IgD-negative memory B cell (primary cell): ENCODE results near the gene UBR1. TPM values are rescaled to one million over a fixed set of nuclear protein-coding genes. Genes with fewer than 3 reads are reported as not detected.

Experiments
- H3K27ac Mint-ChIP-seq, 3 donors: one replicate each; pipeline ENCODE4 v1.8.0; 2020 to 2022; ENCODE audit warnings: mild to moderate bottlenecking in 3 of 3, mixed read lengths in 3 of 3, moderate library complexity in 1 of 3
- H3K27me3 Mint-ChIP-seq: one replicate; pipeline ENCODE4 v1.8.0; 2021; ENCODE audit warnings: mixed read lengths
- H3K36me3 Mint-ChIP-seq: one replicate; pipeline ENCODE4 v1.8.0; 2020; ENCODE audit warnings: mild to moderate bottlenecking, mixed read lengths
- H3K4me1 Mint-ChIP-seq, 3 donors: one replicate each; pipeline ENCODE4 v1.8.0; 2020 to 2022; ENCODE audit warnings: mixed read lengths in 3 of 3, mild to moderate bottlenecking in 1 of 3
- H3K4me3 Mint-ChIP-seq, 4 donors: one replicate each; pipeline ENCODE4 v1.8.0; 2020 to 2022; ENCODE audit warnings: mild to moderate bottlenecking in 4 of 4, mixed read lengths in 4 of 4, moderate library complexity in 3 of 4
- H3K9me3 Mint-ChIP-seq, 3 donors: one replicate each; pipeline ENCODE4 v1.8.0; 2020 to 2021; ENCODE audit warnings: mixed read lengths in 3 of 3, mild to moderate bottlenecking in 1 of 3
- polyA plus RNA-seq: library from polyadenylated mRNA; unstranded; fragments of 300-500 nt; fragmentation: Illumina TruSeq; gene quantifications from one replicate; pipeline ENCODE4 v1.2.3, GENCODE V29; 2021

UBR1 gene
- polyA plus RNA-seq, 1 donor from 2014 or later, result 14.2 TPM

- Mint-ChIP-seq H3K4me1 (peaks cover 24 to 56% (median 41%) of the 10 kb centered on the region in 3 donors), H3K27me3 (no peaks in the 10 kb centered on the region), H3K27ac (no peak overlapping the region), H3K4me3 (no peak overlapping the region), H3K36me3 (peaks cover 6% of the 10 kb centered on the region), H3K9me3 (no peaks in the 10 kb centered on the region)
These were observed 9.4 kb downstream of the UBR1 start for GRCh38 chr15:43096411-43096810.

DNA sequence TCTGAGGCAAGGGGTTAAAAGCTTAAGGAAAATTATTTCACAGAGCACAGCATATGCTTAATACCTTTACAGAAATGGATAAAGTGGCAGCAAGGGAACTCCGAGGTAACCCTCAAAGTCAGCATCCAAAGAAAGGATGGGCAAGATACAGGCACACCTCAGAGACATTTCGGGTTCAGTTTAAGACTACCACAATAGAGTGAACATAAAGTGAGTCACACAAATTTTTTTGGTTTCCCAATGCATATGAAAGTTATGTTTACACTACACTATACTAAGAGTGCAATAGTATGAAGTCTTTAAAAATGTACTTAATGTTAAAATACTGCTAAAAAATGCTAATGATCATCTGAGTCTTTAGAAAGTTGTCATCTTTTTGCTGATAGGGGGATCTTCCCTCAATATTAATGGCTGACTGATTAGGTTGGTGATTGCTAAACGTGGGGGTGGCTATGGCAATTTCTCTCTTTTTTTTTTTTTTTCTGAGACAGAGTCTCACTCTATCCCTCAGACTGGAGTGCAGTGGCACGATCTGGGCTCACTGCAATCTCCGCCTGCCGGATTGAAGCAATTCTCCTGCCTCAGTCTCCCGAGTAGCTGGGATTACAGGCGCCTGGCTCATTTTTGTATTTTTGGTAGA lies 10.0 kb downstream of the UBR1 start:
- Mint-ChIP-seq H3K36me3 (peaks cover 6% of the 10 kb centered on the region), H3K27me3 (no peaks in the 10 kb centered on the region), H3K4me3 (no peak overlapping the region), H3K27ac (peak overlapping the region in 1 of 3 donors; percentile 1), H3K9me3 (no peaks in the 10 kb centered on the region), H3K4me1 (peaks cover 24 to 51% (median 35%) of the 10 kb centered on the region in 3 donors)

DNA sequence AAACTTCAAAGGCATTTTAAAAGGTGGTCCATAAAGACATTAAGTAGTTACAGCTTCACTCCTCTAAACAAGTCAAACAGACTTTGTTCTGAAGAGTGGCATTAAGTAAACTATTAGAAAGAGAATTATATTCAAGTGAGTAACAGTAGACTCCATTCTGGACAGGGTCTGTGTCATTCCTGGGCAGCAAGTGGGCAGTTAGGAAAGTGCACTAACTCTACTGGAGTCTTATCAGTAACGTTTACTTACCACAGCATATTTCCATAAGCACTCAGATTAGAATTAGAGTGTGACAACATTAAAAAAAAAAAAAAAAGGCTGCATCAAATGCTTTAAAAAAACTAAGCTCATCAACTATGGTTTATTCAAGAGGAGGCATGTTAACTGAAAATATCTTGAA lies 10.6 kb downstream of the UBR1 start:
- H3K9me3 Mint-ChIP-seq, result no peaks in the 10 kb centered on the region
- peaks cover 6% of the 10 kb centered on the region for H3K36me3 Mint-ChIP-seq
- no peak overlapping the region for H3K27ac Mint-ChIP-seq
- H3K4me3 Mint-ChIP-seq, result no peak overlapping the region
- H3K4me1 Mint-ChIP-seq, result peaks cover 24 to 47% (median 37%) of the 10 kb centered on the region in 3 donors
- H3K27me3 Mint-ChIP-seq, result no peaks in the 10 kb centered on the region

- peaks cover 24 to 49% (median 38%) of the 10 kb centered on the region in 3 donors for H3K4me1 Mint-ChIP-seq
- peaks cover 4% of the 10 kb centered on the region for H3K36me3 Mint-ChIP-seq
These were observed 11.3 kb downstream of the UBR1 start for GRCh38 chr15:43094416-43095030.

GRCh38 chr15:43093026-43093425 lies 12.8 kb downstream of the UBR1 start:
- no peaks in the 10 kb centered on the region for H3K27me3 Mint-ChIP-seq
- H3K36me3 Mint-ChIP-seq, result peaks cover 4% of the 10 kb centered on the region
- peaks cover 22 to 48% (median 37%) of the 10 kb centered on the region in 3 donors for H3K4me1 Mint-ChIP-seq

More at GRCh38 chr15:43094416-43095030, 11.3 kb downstream of the UBR1 start:
- no peaks in the 10 kb centered on the region for H3K9me3 Mint-ChIP-seq
- no peak overlapping the region for H3K4me3 Mint-ChIP-seq
- H3K27ac Mint-ChIP-seq, result no peak overlapping the region
- no peaks in the 10 kb centered on the region for H3K27me3 Mint-ChIP-seq

DNA sequence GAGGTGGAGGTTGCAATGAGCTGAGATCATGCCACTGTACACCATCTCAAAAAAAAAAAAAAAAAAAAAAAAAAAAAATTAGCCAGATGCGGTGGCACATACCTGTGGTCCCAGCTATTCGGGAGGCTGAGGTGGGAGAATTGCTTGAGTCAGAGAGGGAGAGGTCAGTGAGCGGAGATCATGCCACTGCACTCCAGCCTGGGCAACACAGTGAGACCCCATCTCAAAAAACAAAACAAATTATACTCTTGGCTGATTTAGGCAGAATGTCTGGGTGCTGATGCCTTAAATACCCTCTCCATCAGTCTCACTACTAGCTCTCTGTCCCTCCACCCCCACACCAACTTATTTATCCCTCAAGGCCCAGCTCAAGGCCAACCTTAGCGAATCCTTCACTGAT lies 14.0 kb downstream of the UBR1 start:
- H3K27me3 Mint-ChIP-seq, result no peaks in the 10 kb centered on the region
- H3K9me3 Mint-ChIP-seq, result no peaks in the 10 kb centered on the region
- no peak overlapping the region for H3K27ac Mint-ChIP-seq
- H3K4me1 Mint-ChIP-seq, result peaks cover 25 to 40% (median 33%) of the 10 kb centered on the region in 3 donors
- H3K4me3 Mint-ChIP-seq, result no peak overlapping the region
- H3K36me3 Mint-ChIP-seq, result peaks cover 4% of the 10 kb centered on the region

More at GRCh38 chr15:43093026-43093425, 12.8 kb downstream of the UBR1 start:
- Mint-ChIP-seq H3K4me3 (no peak overlapping the region), H3K27ac (peak overlapping the region in 2 of 3 donors; percentile 32 to 73), H3K9me3 (no peaks in the 10 kb centered on the region)

DNA sequence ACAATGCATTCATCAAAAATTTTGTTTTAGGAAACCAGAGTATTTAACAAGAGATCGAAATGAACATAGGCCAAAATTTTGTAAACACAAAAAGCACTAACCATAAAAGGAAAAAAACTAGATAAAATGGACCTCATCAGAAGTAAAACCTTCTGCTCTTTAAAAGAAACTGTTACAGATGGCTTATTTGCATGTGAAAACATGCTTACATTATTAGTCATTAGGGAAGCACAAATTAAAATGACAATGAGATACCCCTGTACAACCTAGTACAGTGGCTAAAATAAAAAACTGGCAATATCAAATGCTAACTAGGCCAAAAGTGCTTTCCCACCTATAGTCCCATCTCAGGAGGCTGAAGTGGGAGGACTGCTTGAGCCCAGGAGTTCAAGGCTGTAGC lies 19.3 kb downstream of the UBR1 start:
- H3K27ac Mint-ChIP-seq, result peak overlapping the region; percentile 24 to 69 (median 36)
- H3K27me3 Mint-ChIP-seq, result no peaks in the 10 kb centered on the region
- peaks cover 4% of the 10 kb centered on the region for H3K36me3 Mint-ChIP-seq
- no peak overlapping the region for H3K4me3 Mint-ChIP-seq
- H3K4me1 Mint-ChIP-seq, result peaks cover 6 to 14% (median 12%) of the 10 kb centered on the region in 3 donors
- H3K9me3 Mint-ChIP-seq, result no peaks in the 10 kb centered on the region

GRCh38 chr15:43085921-43086320 lies 19.9 kb downstream of the UBR1 start:
- no peaks in the 10 kb centered on the region for H3K27me3 Mint-ChIP-seq
- H3K9me3 Mint-ChIP-seq, result no peaks in the 10 kb centered on the region
- H3K4me3 Mint-ChIP-seq, result no peak overlapping the region
- H3K27ac Mint-ChIP-seq, result no peak overlapping the region
- H3K36me3 Mint-ChIP-seq, result peaks cover 4% of the 10 kb centered on the region
- H3K4me1 Mint-ChIP-seq, result peaks cover 6 to 14% (median 12%) of the 10 kb centered on the region in 3 donors

GRCh38 chr15:43082509-43082908 lies 23.3 kb downstream of the UBR1 start:
- H3K4me3 Mint-ChIP-seq, result no peak overlapping the region
- H3K9me3 Mint-ChIP-seq, result no peaks in the 10 kb centered on the region
- no peak overlapping the region for H3K27ac Mint-ChIP-seq
- peaks cover 8% of the 10 kb centered on the region for H3K36me3 Mint-ChIP-seq
- H3K27me3 Mint-ChIP-seq, result no peaks in the 10 kb centered on the region
- H3K4me1 Mint-ChIP-seq, result peaks cover 0 to 10% (median 6%) of the 10 kb centered on the region in 3 donors

- peaks cover 0 to 5% (median 0%) of the 10 kb centered on the region in 3 donors for H3K4me1 Mint-ChIP-seq
- no peaks in the 10 kb centered on the region for H3K9me3 Mint-ChIP-seq
- H3K36me3 Mint-ChIP-seq, result peaks cover 8% of the 10 kb centered on the region
These were observed 24.6 kb downstream of the UBR1 start for GRCh38 chr15:43081283-43081682.

GRCh38 chr15:43071451-43071850 lies 34.4 kb downstream of the UBR1 start:
- no peaks in the 10 kb centered on the region for H3K27me3 Mint-ChIP-seq
- no peaks in the 10 kb centered on the region for H3K9me3 Mint-ChIP-seq
- H3K27ac Mint-ChIP-seq, result no peak overlapping the region
- no peaks in the 10 kb centered on the region for H3K4me1 Mint-ChIP-seq
- H3K36me3 Mint-ChIP-seq, result peaks cover 16% of the 10 kb centered on the region
- no peak overlapping the region for H3K4me3 Mint-ChIP-seq

More at GRCh38 chr15:43081283-43081682, 24.6 kb downstream of the UBR1 start:
- H3K27me3 Mint-ChIP-seq, result no peaks in the 10 kb centered on the region
- H3K27ac Mint-ChIP-seq, result no peak overlapping the region
- H3K4me3 Mint-ChIP-seq, result no peak overlapping the region

DNA sequence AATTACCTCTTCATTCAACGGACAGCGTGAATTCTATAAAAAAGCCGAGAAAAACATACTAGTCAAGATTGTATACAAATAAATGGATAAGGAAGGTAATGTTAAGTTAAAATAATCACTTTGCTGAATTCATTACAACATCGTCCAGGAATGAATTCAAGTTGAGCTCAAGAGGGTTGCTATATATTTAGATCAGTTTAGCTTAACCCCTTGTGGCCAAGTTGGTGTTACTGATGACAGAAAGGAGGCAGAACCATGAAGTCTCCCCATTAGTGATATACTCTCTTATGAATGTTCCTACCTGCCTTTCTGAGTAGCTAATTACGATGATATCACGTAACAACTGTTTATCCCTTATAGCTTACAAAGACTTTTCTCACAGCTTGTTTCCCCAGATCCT lies 34.9 kb downstream of the UBR1 start:
- H3K27ac Mint-ChIP-seq, result no peak overlapping the region
- no peak overlapping the region for H3K4me3 Mint-ChIP-seq
- peaks cover 20% of the 10 kb centered on the region for H3K36me3 Mint-ChIP-seq
- no peaks in the 10 kb centered on the region for H3K27me3 Mint-ChIP-seq
- H3K4me1 Mint-ChIP-seq, result no peaks in the 10 kb centered on the region
- H3K9me3 Mint-ChIP-seq, result no peaks in the 10 kb centered on the region

DNA sequence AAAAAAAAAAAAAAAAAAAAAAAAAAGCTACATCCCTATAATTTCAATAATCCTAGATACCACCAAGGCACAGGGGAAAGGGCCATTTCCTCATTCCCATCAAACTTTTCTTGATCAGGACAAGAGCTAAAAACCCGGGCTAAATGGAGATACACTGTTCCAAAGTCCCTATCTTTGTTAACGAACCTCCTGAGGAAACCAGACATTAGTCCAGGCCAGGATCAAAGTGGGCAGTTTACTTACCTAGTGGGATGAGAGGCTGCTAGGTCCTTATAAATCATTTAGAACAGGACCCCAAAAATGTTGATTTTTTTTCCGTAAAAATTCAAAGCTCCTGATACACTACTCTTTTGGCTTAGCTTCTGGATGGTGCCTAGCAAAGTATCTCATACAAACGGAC lies 35.6 kb downstream of the UBR1 start:
- H3K4me1 Mint-ChIP-seq, result no peaks in the 10 kb centered on the region
- H3K36me3 Mint-ChIP-seq, result peaks cover 20% of the 10 kb centered on the region
- no peak overlapping the region for H3K4me3 Mint-ChIP-seq
- H3K27ac Mint-ChIP-seq, result peak overlapping the region in 1 of 3 donors; percentile 31
- no peaks in the 10 kb centered on the region for H3K27me3 Mint-ChIP-seq
- no peaks in the 10 kb centered on the region for H3K9me3 Mint-ChIP-seq

DNA sequence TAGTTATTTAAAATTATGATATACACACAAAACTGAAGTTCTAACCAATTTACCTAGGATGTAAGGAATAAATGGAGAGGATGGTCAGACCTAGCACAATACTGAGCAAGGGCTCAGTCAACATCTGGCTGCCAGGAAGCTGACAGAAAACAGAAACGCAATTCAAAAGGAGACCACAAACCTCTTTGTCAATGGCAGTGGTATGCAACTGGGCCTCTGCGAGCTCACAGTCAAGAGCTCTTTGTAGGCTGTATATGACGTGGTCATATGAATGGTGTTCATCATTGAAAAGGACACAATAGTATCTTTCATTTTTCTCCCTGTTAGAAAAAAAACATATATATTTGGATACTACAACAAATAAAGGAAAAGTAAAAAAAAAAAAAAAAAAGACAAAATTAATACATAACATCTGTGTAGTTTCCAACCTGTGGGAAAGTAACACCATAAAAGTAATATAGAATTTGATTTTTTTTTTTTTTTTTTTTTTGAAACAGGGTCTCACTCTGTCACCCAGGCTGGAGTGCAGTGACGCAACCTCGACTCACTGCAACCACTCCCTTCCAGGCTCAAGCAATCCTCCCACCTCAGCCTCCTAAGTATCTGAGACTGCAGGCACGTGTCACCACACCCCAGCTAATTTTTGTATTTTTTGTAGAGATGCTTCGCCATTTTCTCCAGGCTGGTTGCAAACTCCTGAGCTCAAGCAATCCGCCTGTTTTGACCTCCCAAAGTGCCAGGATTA lies 37.9 kb downstream of the UBR1 start:
- Mint-ChIP-seq H3K27me3 (no peaks in the 10 kb centered on the region), H3K4me3 (no peak overlapping the region), H3K4me1 (no peaks in the 10 kb centered on the region), H3K27ac (peak overlapping the region in 1 of 3 donors; percentile 73), H3K9me3 (no peaks in the 10 kb centered on the region), H3K36me3 (peaks cover 15% of the 10 kb centered on the region)

GRCh38 chr15:43056696-43057095 lies 49.1 kb downstream of the UBR1 start:
- no peak overlapping the region for H3K27ac Mint-ChIP-seq
- H3K36me3 Mint-ChIP-seq, result peaks cover 13% of the 10 kb centered on the region
- H3K4me3 Mint-ChIP-seq, result no peak overlapping the region
- H3K9me3 Mint-ChIP-seq, result no peaks in the 10 kb centered on the region
- H3K4me1 Mint-ChIP-seq, result no peaks in the 10 kb centered on the region
- H3K27me3 Mint-ChIP-seq, result no peaks in the 10 kb centered on the region
